Mammary epithelial cell (primary cell): ENCODE results near the gene DEPDC5.

Experiments
- CTCF ChIP-seq, 2 donors: IDR thresholded peaks in 1 of 2; conservative IDR thresholded peaks in 1 of 2; 2 replicates each; pipeline ENCODE4 v1.5.1; 2011 to 2012; ENCODE audit warnings: inconsistent platforms in 2 of 2, low read length in 2 of 2, mild to moderate bottlenecking in 2 of 2, control low read depth in 1 of 2, low read depth in 1 of 2; ENCODE audit not compliant: insufficient read depth in 1 of 2; ENCODE audit errors: extremely low read depth in 1 of 2
- EZH2 ChIP-seq: IDR thresholded peaks from 2 replicates; pipeline ENCODE4 v1.6.1; 2012; ENCODE audit warnings: low read length, inconsistent platforms, borderline replicate concordance

DNA sequence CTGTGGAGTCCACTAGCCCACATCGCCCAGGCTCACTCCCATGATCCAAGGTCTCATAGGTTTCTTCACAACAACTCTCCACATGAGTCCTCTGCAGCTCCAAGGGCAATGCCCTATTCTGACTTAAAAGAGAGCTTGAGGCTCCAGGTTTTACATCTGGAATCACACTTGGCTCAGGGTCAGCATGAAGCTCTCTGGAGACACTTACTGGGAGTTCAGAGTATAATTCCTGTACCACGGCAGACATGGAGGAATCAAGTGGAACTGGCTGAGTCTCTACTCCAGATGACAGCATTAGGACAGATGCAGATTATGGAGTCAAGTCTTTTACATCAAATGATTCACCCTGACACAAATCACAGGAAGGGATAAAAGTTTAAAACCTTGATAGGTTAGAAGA lies 15.3 kb upstream of the DEPDC5 start:
- TF ChIP-seq CTCF (conservative IDR thresholded peaks at IDR 0.05 in 1 of 2, IDR thresholded peaks at IDR 0.05 in 1 of 2; ENCODE audit: extremely low read depth in 1 of 2, insufficient read depth in 1 of 2, low read depth in 1 of 2, low read length in 2 of 2) (no peak), EZH2 (no peak)
